ENCODE results near the gene PARP15. TPM values are rescaled to one million over a fixed set of nuclear protein-coding genes. Genes with fewer than 3 reads are reported as not detected.
A peak's percentile ranks its signal among the peaks of the same experiment; 100 is the strongest.
"Not testable (repeated sequence)": the region's sequence is repeated elsewhere in the genome, so short reads cannot be mapped to it uniquely, and the experiment has no call there.

Gene PARP15
- polyA plus RNA-seq (ENCODE audit: insufficient read length), result 0.45 TPM
- long read RNA-seq, donor 1, result 0 reads
- long read RNA-seq, donor 2, result 0 reads
- long read RNA-seq, donor 3, result 0 reads
- long read RNA-seq, donor 4, result 0 reads
- long read RNA-seq, donor 5, result 0 reads
- long read RNA-seq, donor 6, result 0 reads
- long read RNA-seq, donor 7, partial matches to known transcripts, result 0 of 1 reads
- long read RNA-seq, donor 7, other reads (novel, unspliced or antisense), result 0 of 1 reads
- long read RNA-seq, donor 8, result 0 reads

- DNase-seq, result no peak
These were observed at the start of gene PARP15 for GRCh38 chr3:122577409-122578031. Gene PARP15, plus strand, starts transcription at chr3:122577650. Its CDS starts 18 bp downstream, at chr3:122577668.

GRCh38 chr3:122530164-122530563 is 47.3 kb upstream of the PARP15 start:
- no peak for DNase-seq

GRCh38 chr3:122533480-122533879 is 44.0 kb upstream of the PARP15 start:
- DNase-seq, result no peak

GRCh38 chr3:122533931-122534334 is 43.5 kb upstream of the PARP15 start:
- DNase-seq, result no peak

- DNase-seq, result no peak
These were observed 41.4 kb upstream of the PARP15 start for GRCh38 chr3:122535964-122536631.

GRCh38 chr3:122536632-122537001 is 40.8 kb upstream of the PARP15 start:
- no peak for DNase-seq

- no peak for DNase-seq
These were observed 38.4 kb upstream of the PARP15 start for GRCh38 chr3:122538956-122539490.

- DNase-seq, result no peak
These were observed 31.3 kb upstream of the PARP15 start for GRCh38 chr3:122546151-122546550.

GRCh38 chr3:122548076-122548475 is 29.4 kb upstream of the PARP15 start:
- no peak for DNase-seq

GRCh38 chr3:122548619-122549018 is 28.8 kb upstream of the PARP15 start:
- no peak for DNase-seq

- no peak for DNase-seq
These were observed 24.3 kb upstream of the PARP15 start for GRCh38 chr3:122553171-122553570.

- DNase-seq, result no peak
These were observed 22.0 kb upstream of the PARP15 start for GRCh38 chr3:122555275-122556071.

GRCh38 chr3:122557356-122557755 is 20.1 kb upstream of the PARP15 start:
- peak; percentile 37 for DNase-seq

- no peak for DNase-seq
These were observed 18.8 kb upstream of the PARP15 start for GRCh38 chr3:122558605-122559004.

GRCh38 chr3:122559906-122560305 is 17.5 kb upstream of the PARP15 start:
- no peak for DNase-seq

GRCh38 chr3:122560680-122561079 is 16.8 kb upstream of the PARP15 start:
- peak; percentile 77 for DNase-seq

- no peak for DNase-seq
These were observed 14.3 kb upstream of the PARP15 start for GRCh38 chr3:122562923-122563716.

- DNase-seq, result no peak
These were observed 13.8 kb upstream of the PARP15 start for GRCh38 chr3:122563717-122564025.

- peak; percentile 74 for DNase-seq
These were observed 13.1 kb upstream of the PARP15 start, which contains the start of the genes DTX3L and PARP9 for GRCh38 chr3:122564155-122564912. Gene DTX3L, plus strand, starts transcription at chr3:122564338. Its CDS starts 89 bp downstream, at chr3:122564427. Gene PARP9, minus strand, starts transcription at chr3:122564300. Its CDS starts 4,680 bp downstream, at chr3:122559620.

- not testable (repeated sequence) for DNase-seq
These were observed 9.3 kb upstream of the PARP15 start for GRCh38 chr3:122568131-122568530.

- no peak for DNase-seq
These were observed 8.7 kb upstream of the PARP15 start for GRCh38 chr3:122568755-122569154.
